ENCODE results near the gene BST2.

The BST2 gene

GRCh38 chr19:17435218-17435617, 29.8 kb upstream of the BST2 start:
- Histone ChIP-seq H3K4me1 (ENCODE audit: control insufficient read depth, insufficient read depth, low read length) (no peaks in the 10 kb centered on the region), H3K9me3 (ENCODE audit: control insufficient read depth, insufficient read depth, low read depth, low read length) (no peaks in the 10 kb centered on the region), H3K4me3 (ENCODE audit: low read depth, low read length) (no peak overlapping the region), H3K36me3 (ENCODE audit: control insufficient read depth in 2 of 2, insufficient read depth in 1 of 2, low read length in 2 of 2) (peaks cover 0 to 8% of the 10 kb centered on the region in 2 experiments; a peak in 2 of 3 replicates), H3K27ac (ENCODE audit: extremely low read depth, low read depth, low read length) (no peak overlapping the region)
- ChIA-PET CTCF (no interaction called here), POLR2A (no interaction called here)
- TF ChIP-seq ZNF133 (tag by site-specific recombination; IDR thresholded peaks at IDR 0.05) (no peak), WT1 (tag by site-specific recombination; IDR thresholded peaks at IDR 0.05) (no peak), ZSCAN30 (tag by site-specific recombination; IDR thresholded peaks at IDR 0.05) (no peak), ZNF335 (tag by site-specific recombination; conservative IDR thresholded peaks at IDR 0.05) (no peak), AEBP2 (tag by site-specific recombination; IDR thresholded peaks at IDR 0.05; ENCODE audit: borderline replicate concordance) (no peak), ZSCAN16 (tag by site-specific recombination; IDR thresholded peaks at IDR 0.05) (no peak), ZNF629 (tag by site-specific recombination; IDR thresholded peaks at IDR 0.05) (no peak), SETDB1 (IDR thresholded peaks at IDR 0.05; ENCODE audit: insufficient read length, low read length) (no peak), ZNF16 (tag by site-specific recombination; IDR thresholded peaks at IDR 0.05; ENCODE audit: low read depth) (no peak), ZBTB17 (tag by site-specific recombination; IDR thresholded peaks at IDR 0.05) (no peak), ZNF239 (tag by site-specific recombination; IDR thresholded peaks at IDR 0.05) (no peak), ZNF645 (tag by site-specific recombination; IDR thresholded peaks at IDR 0.05) (no peak), ZNF366 (tag by site-specific recombination; conservative IDR thresholded peaks at IDR 0.05) (no peak), ZNF677 (tag by site-specific recombination; IDR thresholded peaks at IDR 0.05) (no peak)

GRCh38 chr19:17431417-17431816, 26.0 kb upstream of the BST2 start:
- Histone ChIP-seq H3K4me3 (ENCODE audit: low read depth, low read length) (no peak overlapping the region), H3K9me3 (ENCODE audit: control insufficient read depth, insufficient read depth, low read depth, low read length) (no peaks in the 10 kb centered on the region), H3K36me3 (ENCODE audit: control insufficient read depth in 2 of 2, insufficient read depth in 1 of 2, low read length in 2 of 2) (peaks cover 0 to 7% of the 10 kb centered on the region in 2 experiments; a peak in 2 of 3 replicates), H3K27ac (ENCODE audit: extremely low read depth, low read depth, low read length) (no peak overlapping the region), H3K4me1 (ENCODE audit: control insufficient read depth, insufficient read depth, low read length) (no peaks in the 10 kb centered on the region)
- TF ChIP-seq ZNF121 (tag by site-specific recombination; IDR thresholded peaks at IDR 0.05) (peak; percentile 89), ZNF677 (tag by site-specific recombination; IDR thresholded peaks at IDR 0.05) (no peak)
- ChIA-PET CTCF (interaction anchor here (0.7 kb wide), 1 partner anchor 36 kb away, joined by 3 read pairs; no protein-coding TSS in a partner anchor), POLR2A (no interaction called here)

GRCh38 chr19:17429641-17430113, 24.2 kb upstream of the BST2 start:
- TF ChIP-seq TCF7L2 (IDR thresholded peaks at IDR 0.05; ENCODE audit: borderline replicate concordance, low read depth, low read length) (no peak), ZNF354C (tag by site-specific recombination; IDR thresholded peaks at IDR 0.05; ENCODE audit: borderline replicate concordance, low read depth) (no peak), TRIM28 (IDR thresholded peaks at IDR 0.05; ENCODE audit: borderline replicate concordance, low read length) (no peak), ZNF830 (tag by site-specific recombination; IDR thresholded peaks at IDR 0.05; ENCODE audit: low read depth) (no peak), ZNF610 (tag by site-specific recombination; IDR thresholded peaks at IDR 0.05; ENCODE audit: borderline replicate concordance) (no peak)
- no peaks in the 10 kb centered on the region for H3K9me3 ChIP-seq (ENCODE audit: control insufficient read depth, insufficient read depth, low read depth, low read length)
- H3K4me3 ChIP-seq (ENCODE audit: low read depth, low read length) = no peak overlapping the region
- POLR2A ChIA-PET = interaction anchor here (0.9 to 1.6 kb wide), 2 partner anchors 10 to 176 kb away, joined by 5 to 9 read pairs; partner anchors contain the start of gene MVB12A
- no peak overlapping the region for H3K27ac ChIP-seq (ENCODE audit: extremely low read depth, low read depth, low read length)
- CTCF ChIA-PET = interaction anchor here (0.6 to 1.8 kb wide), 7 partner anchors 12 to 1243 kb away, joined by 3 to 7 read pairs (median 3); partner anchors contain the start of gene CCDC194
- no peaks in the 10 kb centered on the region; a peak in 1 of 3 replicates for H3K36me3 ChIP-seq (ENCODE audit: control insufficient read depth in 2 of 2, insufficient read depth in 1 of 2, low read length in 2 of 2)
- H3K4me1 ChIP-seq (ENCODE audit: control insufficient read depth, insufficient read depth, low read length) = 0 out of 2 replicates have a peak, but pooled peaks cover 2% of the 10 kb centered on the region

All from HEK293 (cell line).